ENCODE measurements around the gene NUPR1.

DNA sequence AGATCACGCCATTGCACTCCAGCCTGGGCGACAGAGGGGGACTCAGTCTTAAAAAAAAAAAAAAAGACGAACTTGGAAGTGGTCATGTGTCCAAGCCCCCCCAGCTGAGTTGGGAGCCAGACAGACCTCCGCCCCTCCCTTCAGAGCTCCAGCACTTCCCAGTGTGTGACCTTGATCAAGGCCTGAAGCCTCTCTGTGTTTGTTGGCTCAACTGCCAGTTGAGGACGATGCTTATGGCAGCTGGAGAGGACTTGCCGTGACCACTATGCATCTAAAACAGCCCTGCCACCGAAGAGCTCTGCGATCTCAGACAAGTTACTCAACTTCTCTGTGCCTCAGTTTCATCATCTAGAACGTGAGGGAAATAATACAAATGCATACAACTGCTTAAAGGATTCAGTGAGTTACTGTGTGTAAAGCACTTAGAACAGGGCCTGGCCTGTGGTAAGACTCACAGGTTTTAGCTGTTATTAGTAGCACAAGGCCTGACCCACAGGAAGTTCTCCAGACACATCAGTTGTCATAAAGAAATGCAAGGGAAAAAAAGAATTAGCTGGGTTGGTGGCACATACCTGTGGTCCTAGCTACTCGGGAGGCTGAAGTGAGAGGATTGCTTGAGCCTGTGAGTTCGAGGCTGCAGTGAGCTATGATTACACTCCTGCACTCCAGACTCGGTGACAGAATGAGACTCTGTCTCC lies 25.1 kb downstream of the NUPR1 start:
- TF ChIP-seq, protein P1, sequence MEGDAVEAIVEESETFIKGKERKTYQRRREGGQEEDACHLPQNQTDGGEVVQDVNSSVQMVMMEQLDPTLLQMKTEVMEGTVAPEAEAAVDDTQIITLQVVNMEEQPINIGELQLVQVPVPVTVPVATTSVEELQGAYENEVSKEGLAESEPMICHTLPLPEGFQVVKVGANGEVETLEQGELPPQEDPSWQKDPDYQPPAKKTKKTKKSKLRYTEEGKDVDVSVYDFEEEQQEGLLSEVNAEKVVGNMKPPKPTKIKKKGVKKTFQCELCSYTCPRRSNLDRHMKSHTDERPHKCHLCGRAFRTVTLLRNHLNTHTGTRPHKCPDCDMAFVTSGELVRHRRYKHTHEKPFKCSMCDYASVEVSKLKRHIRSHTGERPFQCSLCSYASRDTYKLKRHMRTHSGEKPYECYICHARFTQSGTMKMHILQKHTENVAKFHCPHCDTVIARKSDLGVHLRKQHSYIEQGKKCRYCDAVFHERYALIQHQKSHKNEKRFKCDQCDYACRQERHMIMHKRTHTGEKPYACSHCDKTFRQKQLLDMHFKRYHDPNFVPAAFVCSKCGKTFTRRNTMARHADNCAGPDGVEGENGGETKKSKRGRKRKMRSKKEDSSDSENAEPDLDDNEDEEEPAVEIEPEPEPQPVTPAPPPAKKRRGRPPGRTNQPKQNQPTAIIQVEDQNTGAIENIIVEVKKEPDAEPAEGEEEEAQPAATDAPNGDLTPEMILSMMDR (IDR thresholded peaks at IDR 0.05): no peak
- no peak for TF ChIP-seq POLR2A (IDR thresholded peaks at IDR 0.05)
